CD4-positive, CD25-positive, alpha-beta regulatory T cell (primary cell): ENCODE data around the gene RERE. TPM values are rescaled to one million over a fixed set of nuclear protein-coding genes. Genes with fewer than 3 reads are reported as not detected.

Experiments used
- ATAC-seq, 2 donors: fragments of 150-1000 bp; cut with Tn5 transposase; one replicate each; pipeline ENCODE4 v1.10.0; 2021; ENCODE audit warnings: low read depth in 2 of 2, moderate number of reproducible peaks in 2 of 2, moderate library complexity in 1 of 2
- DNase-seq, 3 donors: peaks; one replicate each; pipeline versions ENCODE4 v3.0.0 to v3.0.0-alpha.2; 2012 to 2022; ENCODE audit warnings: mixed read lengths in 1 of 3
- H3K27ac ChIP-seq: one replicate; pipeline ENCODE4 v1.7.0; 2013; ENCODE audit warnings: mild to moderate bottlenecking, low read length; ENCODE audit not compliant: insufficient read depth, poor library complexity, severe bottlenecking
- H3K27me3 ChIP-seq: one replicate; pipeline ENCODE4 v1.7.0; 2013; ENCODE audit warnings: low read length; ENCODE audit not compliant: control insufficient read depth, insufficient read depth
- H3K36me3 ChIP-seq: one replicate; pipeline ENCODE4 v1.7.0; 2013; ENCODE audit warnings: mild to moderate bottlenecking, low read length, moderate library complexity; ENCODE audit not compliant: control insufficient read depth, insufficient read depth
- H3K4me1 ChIP-seq: 2 replicates; pipeline ENCODE4 v1.7.0; 2013; ENCODE audit warnings: mild to moderate bottlenecking, low read length; ENCODE audit not compliant: insufficient read depth, control insufficient read depth, poor library complexity, severe bottlenecking
- H3K4me3 ChIP-seq: one replicate; pipeline ENCODE4 v1.7.0; 2013; ENCODE audit warnings: low read depth, mild to moderate bottlenecking, low read length, moderate library complexity
- H3K9me3 ChIP-seq, 2 experiments: 1 replicate in 1 of 2; 2 replicates in 1 of 2; pipeline ENCODE4 v1.7.0; 2013; ENCODE audit warnings: low read length in 2 of 2, mild to moderate bottlenecking in 1 of 2, moderate library complexity in 1 of 2; ENCODE audit not compliant: control insufficient read depth in 2 of 2
- H3K27ac Mint-ChIP-seq, 3 donors: one replicate each; pipeline ENCODE4 v1.8.0; 2020 to 2022; ENCODE audit warnings: mild to moderate bottlenecking in 3 of 3, mixed read lengths in 3 of 3, moderate library complexity in 2 of 3
- H3K27me3 Mint-ChIP-seq: one replicate; pipeline ENCODE4 v1.8.0; 2022; ENCODE audit warnings: mild to moderate bottlenecking, mixed read lengths
- H3K36me3 Mint-ChIP-seq: one replicate; pipeline ENCODE4 v1.8.0; 2020; ENCODE audit warnings: mixed read lengths
- H3K4me1 Mint-ChIP-seq, 4 donors: one replicate each; pipeline ENCODE4 v1.8.0; 2020 to 2022; ENCODE audit warnings: mixed read lengths in 4 of 4, mild to moderate bottlenecking in 1 of 4
- H3K4me3 Mint-ChIP-seq, 4 donors: one replicate each; pipeline ENCODE4 v1.8.0; 2020 to 2022; ENCODE audit warnings: mild to moderate bottlenecking in 4 of 4, mixed read lengths in 4 of 4, moderate library complexity in 3 of 4
- H3K9me3 Mint-ChIP-seq, 7 donors: one replicate each; pipeline ENCODE4 v1.8.0; 2020 to 2022; ENCODE audit warnings: mixed read lengths in 7 of 7, mild to moderate bottlenecking in 3 of 7, moderate library complexity in 2 of 7
- polyA plus RNA-seq, 4 donors: library from polyadenylated mRNA; unstranded; fragments of 300-500 nt; fragmentation: Illumina TruSeq; gene quantifications; one replicate each; pipeline ENCODE4 v1.2.3, GENCODE V29; 2021
- total RNA-seq: library from RNA; stranded (reverse); gene quantifications from one replicate; pipeline ENCODE4 v1.2.3, GENCODE V29; 2022

RERE gene
- total and polyA plus RNA-seq, 5 donors from 2014 or later = 3.1 to 127 (median 5.7) TPM

GRCh38 chr1:8477166-8477982 lies 340.1 kb downstream of the RERE start:
- Histone ChIP-seq H3K9me3 (no peaks in the 10 kb centered on the region), H3K4me1 (peaks cover 16% of the 10 kb centered on the region), H3K27ac (no peak overlapping the region), H3K4me3 (no peak overlapping the region), H3K27me3 (no peaks in the 10 kb centered on the region), H3K36me3 (no peaks in the 10 kb centered on the region)
- H3K36me3 Mint-ChIP-seq = peaks cover 16% of the 10 kb centered on the region
- H3K27me3 Mint-ChIP-seq = no peaks in the 10 kb centered on the region
- peaks cover 27 to 47% (median 36%) of the 10 kb centered on the region in 4 donors for H3K4me1 Mint-ChIP-seq
- H3K27ac Mint-ChIP-seq = peak overlapping the region in 1 of 3 donors; percentile 76
- no peaks in the 10 kb centered on the region for H3K9me3 Mint-ChIP-seq
- DNase-seq (peak in 1 of 3 donors; percentile 48), ATAC-seq (no peak)
- no peak overlapping the region for H3K4me3 Mint-ChIP-seq

- Mint-ChIP-seq H3K4me1 (peaks cover 30 to 56% (median 41%) of the 10 kb centered on the region in 4 donors), H3K9me3 (no peaks in the 10 kb centered on the region), H3K27me3 (no peaks in the 10 kb centered on the region), H3K4me3 (no peak overlapping the region), H3K27ac (peak overlapping the region in 1 of 3 donors; percentile 41), H3K36me3 (peaks cover 16% of the 10 kb centered on the region)
- Histone ChIP-seq H3K4me1 (peaks cover 18% of the 10 kb centered on the region), H3K36me3 (no peaks in the 10 kb centered on the region), H3K4me3 (no peak overlapping the region), H3K9me3 (no peaks in the 10 kb centered on the region), H3K27ac (no peak overlapping the region), H3K27me3 (no peaks in the 10 kb centered on the region)
- DNase-seq = no peak
- ATAC-seq = no peak
Observed at GRCh38 chr1:8476006-8476405, 341.4 kb downstream of the RERE start.

GRCh38 chr1:8474369-8474768 lies 343.1 kb downstream of the RERE start:
- no peaks in the 10 kb centered on the region for H3K9me3 Mint-ChIP-seq
- ATAC-seq = no peak
- H3K4me1 ChIP-seq = peaks cover 18% of the 10 kb centered on the region
- no peak overlapping the region for H3K27ac ChIP-seq
- peak in 1 of 3 donors; percentile 17 for DNase-seq
- peaks cover 30 to 54% (median 39%) of the 10 kb centered on the region in 4 donors for H3K4me1 Mint-ChIP-seq
- H3K27ac Mint-ChIP-seq = peak overlapping the region in 1 of 3 donors; percentile 8
- H3K36me3 Mint-ChIP-seq = peaks cover 15% of the 10 kb centered on the region
- H3K36me3 ChIP-seq = no peaks in the 10 kb centered on the region
- no peaks in the 10 kb centered on the region for H3K9me3 ChIP-seq
- no peaks in the 10 kb centered on the region for H3K27me3 Mint-ChIP-seq
- no peaks in the 10 kb centered on the region for H3K27me3 ChIP-seq
- no peak overlapping the region for H3K4me3 Mint-ChIP-seq
- H3K4me3 ChIP-seq = no peak overlapping the region

GRCh38 chr1:8473891-8474300 lies 343.5 kb downstream of the RERE start:
- Mint-ChIP-seq H3K9me3 (no peaks in the 10 kb centered on the region), H3K4me3 (no peak overlapping the region), H3K4me1 (peaks cover 30 to 53% (median 38%) of the 10 kb centered on the region in 4 donors), H3K36me3 (peaks cover 13% of the 10 kb centered on the region), H3K27me3 (no peaks in the 10 kb centered on the region), H3K27ac (peak overlapping the region in 1 of 3 donors; percentile 31)
- Histone ChIP-seq H3K4me3 (no peak overlapping the region), H3K4me1 (peaks cover 18% of the 10 kb centered on the region), H3K36me3 (no peaks in the 10 kb centered on the region), H3K27ac (no peak overlapping the region), H3K27me3 (no peaks in the 10 kb centered on the region), H3K9me3 (no peaks in the 10 kb centered on the region)
- ATAC-seq = no peak
- no peak for DNase-seq

GRCh38 chr1:8473121-8473875 lies 344.1 kb downstream of the RERE start:
- no peaks in the 10 kb centered on the region for H3K27me3 ChIP-seq
- ATAC-seq (no peak), DNase-seq (peak in 1 of 3 donors; percentile 13)
- H3K36me3 Mint-ChIP-seq = peaks cover 13% of the 10 kb centered on the region
- no peaks in the 10 kb centered on the region for H3K9me3 Mint-ChIP-seq
- peak overlapping the region; percentile 3 for H3K27ac ChIP-seq
- H3K4me1 Mint-ChIP-seq = peaks cover 30 to 52% (median 38%) of the 10 kb centered on the region in 4 donors
- peaks cover 18% of the 10 kb centered on the region for H3K4me1 ChIP-seq
- no peak overlapping the region for H3K4me3 ChIP-seq
- H3K27ac Mint-ChIP-seq = peak overlapping the region in 2 of 3 donors; percentile 31 to 51
- peak overlapping the region in 2 of 4 donors; percentile 21 to 53 for H3K4me3 Mint-ChIP-seq
- no peaks in the 10 kb centered on the region for H3K27me3 Mint-ChIP-seq
- no peaks in the 10 kb centered on the region for H3K36me3 ChIP-seq
- no peaks in the 10 kb centered on the region for H3K9me3 ChIP-seq

- Histone ChIP-seq H3K27ac (no peak overlapping the region), H3K27me3 (no peaks in the 10 kb centered on the region), H3K4me1 (peaks cover 18% of the 10 kb centered on the region), H3K4me3 (no peak overlapping the region), H3K9me3 (no peaks in the 10 kb centered on the region), H3K36me3 (no peaks in the 10 kb centered on the region)
- DNase-seq = peak in 2 of 3 donors; percentile 48 to 88
- Mint-ChIP-seq H3K27ac (peak overlapping the region; percentile 11 to 62 (median 51)), H3K27me3 (no peaks in the 10 kb centered on the region), H3K36me3 (peaks cover 9% of the 10 kb centered on the region), H3K4me1 (peaks cover 24 to 46% (median 34%) of the 10 kb centered on the region in 4 donors), H3K9me3 (no peaks in the 10 kb centered on the region), H3K4me3 (peak overlapping the region in 2 of 4 donors; percentile 33 to 53)
- ATAC-seq = peak; percentile 91 to 94
Observed at GRCh38 chr1:8472668-8473067, 344.8 kb downstream of the RERE start.

GRCh38 chr1:8471451-8471850 lies 346.0 kb downstream of the RERE start:
- ATAC-seq = no peak
- peak overlapping the region in 2 of 3 donors; percentile 62 to 65 for H3K27ac Mint-ChIP-seq
- H3K4me1 ChIP-seq = peaks cover 18% of the 10 kb centered on the region
- DNase-seq = no peak
- no peaks in the 10 kb centered on the region for H3K9me3 Mint-ChIP-seq
- no peak overlapping the region for H3K27ac ChIP-seq
- H3K27me3 ChIP-seq = no peaks in the 10 kb centered on the region
- H3K4me3 Mint-ChIP-seq = no peak overlapping the region
- no peaks in the 10 kb centered on the region for H3K9me3 ChIP-seq
- H3K36me3 ChIP-seq = no peaks in the 10 kb centered on the region
- peaks cover 20 to 36% (median 29%) of the 10 kb centered on the region in 4 donors for H3K4me1 Mint-ChIP-seq
- no peak overlapping the region for H3K4me3 ChIP-seq
- H3K36me3 Mint-ChIP-seq = peaks cover 7% of the 10 kb centered on the region
- no peaks in the 10 kb centered on the region for H3K27me3 Mint-ChIP-seq
